C4-2B (cell line): ENCODE measurements around the gene HEXB.

Experiments
- CTCF ChIP-seq: fragments of 450-650 bp; conservative IDR thresholded peaks from 2 replicates; pipeline ENCODE4 v1.5.1; 2017; ENCODE audit warnings: mild to moderate bottlenecking
- ZFX ChIP-seq: fragments of 450-650 bp; IDR thresholded peaks from 2 replicates; pipeline ENCODE4 v1.6.1; 2017

DNA sequence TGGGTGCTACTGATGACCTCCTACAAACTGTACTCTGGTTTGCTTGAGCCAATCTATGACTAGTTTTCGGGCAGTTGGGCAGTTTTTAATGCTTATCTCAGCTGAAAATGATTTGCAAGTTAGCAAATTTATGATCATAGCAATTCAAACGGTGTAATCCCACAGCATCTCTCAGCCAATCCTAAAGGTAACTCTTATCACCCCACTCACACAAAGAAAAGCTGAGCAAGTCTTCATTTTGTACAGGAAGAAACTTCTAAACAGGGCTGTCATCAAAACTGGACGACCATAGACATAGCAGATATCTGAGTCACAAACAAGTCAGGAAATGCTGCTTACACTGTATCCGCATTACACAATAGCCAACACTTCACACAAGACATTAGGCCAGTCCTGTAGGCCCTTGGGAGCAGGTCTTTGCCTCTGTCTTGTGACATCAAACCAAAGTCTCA is 41.9 kb upstream of the HEXB start:
- no peak for TF ChIP-seq CTCF
- no peak for TF ChIP-seq ZFX
